ENCODE measurements around the gene GAS6. TPM values are rescaled to one million over a fixed set of nuclear protein-coding genes. Genes with fewer than 3 reads are reported as not detected.

GAS6 gene
- total RNA-seq, 1 experiment from 2014 or later = 49.4 TPM

DNA sequence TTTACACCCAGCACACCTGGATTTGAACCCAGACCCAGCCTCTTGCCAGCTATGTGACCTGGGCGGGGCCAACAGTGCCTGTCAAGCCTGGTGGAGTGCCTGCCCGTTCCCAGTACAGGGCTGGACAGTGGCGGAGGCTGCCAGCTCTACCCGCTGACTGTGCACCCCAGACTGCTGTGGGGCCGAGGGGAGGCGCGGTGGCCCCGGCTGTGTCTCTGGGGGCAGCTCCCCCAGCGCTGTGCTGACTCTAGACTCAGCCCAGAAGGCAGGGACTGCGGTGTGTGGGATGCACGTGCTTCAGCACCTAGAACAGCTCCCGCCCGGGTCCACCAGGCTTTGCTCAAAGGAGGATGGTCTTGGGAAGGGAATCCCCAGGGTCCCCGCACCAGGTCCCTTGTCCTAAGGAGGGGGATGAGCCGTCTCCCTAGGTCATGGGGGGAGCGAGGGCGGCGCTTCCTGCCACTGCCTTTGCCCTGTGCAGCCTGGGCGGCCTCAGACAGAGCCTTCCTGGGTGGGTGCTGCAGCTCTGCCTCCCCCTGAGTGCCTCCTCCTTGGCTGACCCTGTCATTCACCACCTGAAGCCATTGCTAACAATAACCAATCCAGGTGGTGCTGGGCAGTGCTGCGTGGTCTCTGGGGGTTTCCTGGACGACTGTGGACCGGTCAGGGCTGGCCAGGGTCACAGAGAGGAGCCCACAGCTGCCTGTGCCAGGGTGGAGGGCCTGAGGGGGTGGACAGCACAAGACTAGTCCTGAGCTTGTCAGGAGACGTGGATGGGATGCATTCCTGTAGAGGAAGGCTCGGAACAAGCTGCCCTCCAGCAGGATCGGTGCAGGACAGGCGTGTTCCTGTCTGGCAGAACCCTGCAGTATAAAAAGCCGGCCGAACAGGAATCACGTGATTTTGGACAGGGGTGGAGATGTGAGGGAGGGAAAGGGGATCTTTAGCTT lies 86.3 kb downstream of the GAS6 start:
- Histone ChIP-seq H3K27me3 (ENCODE audit: insufficient read depth, low read length) (no peaks in the 10 kb centered on the region), H3K36me3 (ENCODE audit: control insufficient read depth in 1 of 2, insufficient read depth in 2 of 2, low read length in 2 of 2) (no peaks in the 10 kb centered on the region), H3K27ac (ENCODE audit: low read depth, low read length) (no peak overlapping the region), H3K9ac (ENCODE audit: low read length) (no peak overlapping the region), H3K4me3 (replicated peaks in 1 of 2; ENCODE audit: low read depth in 1 of 2, low read length in 2 of 2) (no peak overlapping the region), H4K20me1 (ENCODE audit: insufficient read depth) (no peaks in the 10 kb centered on the region), H3K4me1 (ENCODE audit: control insufficient read depth in 1 of 2, insufficient read depth in 2 of 2, low read length in 2 of 2) (peaks cover 0 to 8% of the 10 kb centered on the region in 2 experiments; a peak in 2 of 4 replicates), H3K9me3 (ENCODE audit: control insufficient read depth in 1 of 2, insufficient read depth in 1 of 2, low read depth in 1 of 2, low read length in 2 of 2) (no peaks in the 10 kb centered on the region), H3K79me2 (ENCODE audit: insufficient read depth, low read length) (no peaks in the 10 kb centered on the region), H3K9me2 (ENCODE audit: insufficient read depth) (no peaks in the 10 kb centered on the region), H3K4me2 (ENCODE audit: low read length) (no peak overlapping the region), H2AFZ (ENCODE audit: low read depth, low read length, poor library complexity, severe bottlenecking) (no peak overlapping the region)
- ATAC-seq (peak; percentile 61), DNase-seq (ENCODE audit: low read depth, low spot score) (no peak)
- TF ChIP-seq POLR2A (IDR thresholded peaks at IDR 0.05; ENCODE audit: borderline replicate concordance, extremely low read depth, insufficient read depth, insufficient read length) = no peak
- TF ChIP-seq, protein P1, sequence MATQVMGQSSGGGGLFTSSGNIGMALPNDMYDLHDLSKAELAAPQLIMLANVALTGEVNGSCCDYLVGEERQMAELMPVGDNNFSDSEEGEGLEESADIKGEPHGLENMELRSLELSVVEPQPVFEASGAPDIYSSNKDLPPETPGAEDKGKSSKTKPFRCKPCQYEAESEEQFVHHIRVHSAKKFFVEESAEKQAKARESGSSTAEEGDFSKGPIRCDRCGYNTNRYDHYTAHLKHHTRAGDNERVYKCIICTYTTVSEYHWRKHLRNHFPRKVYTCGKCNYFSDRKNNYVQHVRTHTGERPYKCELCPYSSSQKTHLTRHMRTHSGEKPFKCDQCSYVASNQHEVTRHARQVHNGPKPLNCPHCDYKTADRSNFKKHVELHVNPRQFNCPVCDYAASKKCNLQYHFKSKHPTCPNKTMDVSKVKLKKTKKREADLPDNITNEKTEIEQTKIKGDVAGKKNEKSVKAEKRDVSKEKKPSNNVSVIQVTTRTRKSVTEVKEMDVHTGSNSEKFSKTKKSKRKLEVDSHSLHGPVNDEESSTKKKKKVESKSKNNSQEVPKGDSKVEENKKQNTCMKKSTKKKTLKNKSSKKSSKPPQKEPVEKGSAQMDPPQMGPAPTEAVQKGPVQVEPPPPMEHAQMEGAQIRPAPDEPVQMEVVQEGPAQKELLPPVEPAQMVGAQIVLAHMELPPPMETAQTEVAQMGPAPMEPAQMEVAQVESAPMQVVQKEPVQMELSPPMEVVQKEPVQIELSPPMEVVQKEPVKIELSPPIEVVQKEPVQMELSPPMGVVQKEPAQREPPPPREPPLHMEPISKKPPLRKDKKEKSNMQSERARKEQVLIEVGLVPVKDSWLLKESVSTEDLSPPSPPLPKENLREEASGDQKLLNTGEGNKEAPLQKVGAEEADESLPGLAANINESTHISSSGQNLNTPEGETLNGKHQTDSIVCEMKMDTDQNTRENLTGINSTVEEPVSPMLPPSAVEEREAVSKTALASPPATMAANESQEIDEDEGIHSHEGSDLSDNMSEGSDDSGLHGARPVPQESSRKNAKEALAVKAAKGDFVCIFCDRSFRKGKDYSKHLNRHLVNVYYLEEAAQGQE (IDR thresholded peaks at IDR 0.05; ENCODE audit: low read depth) = peak; percentile 57
- BruUV-seq (replicated peaks) = no TSS peak
- intact Hi-C loops (cut with micrococcal nuclease) = no loop called here
- CTCF ChIA-PET = no interaction called here
- RAD21 ChIA-PET (ENCODE audit: low non-redundant PET in 1 of 2, low total read pairs in 2 of 2, uncharacterized antibody in 2 of 2, unreplicated experiment in 2 of 2) = no interaction called here
- POLR2A ChIA-PET = no interaction called here

All from HCT116 (cell line).